A673 (cell line): ENCODE measurements around the gene ENOX1. TPM values are rescaled to one million over a fixed set of nuclear protein-coding genes. Genes with fewer than 3 reads are reported as not detected.

Experiments used
- BruUV-seq: library from RNA; stranded (reverse); fragments of 400-500 nt; replicated peaks from 2 replicates; lab custom pipeline; 2021; lab: Mats Ljungman, UMichigan
- CTCF ChIA-PET: fragments of 300-600 bp; sonication (Branson Sonifier 250); formaldehyde crosslinking; loops from one replicate; lab custom pipeline; 2022; ENCODE audit warnings: antibody characterized with exemption; lab: Charles Lee
- POLR2A ChIA-PET: fragments of 300-600 bp; sonication (Branson Sonifier 250); formaldehyde crosslinking; loops from one replicate; lab custom pipeline; 2022; ENCODE audit warnings: antibody characterized with exemption; ENCODE audit not compliant: low non-redundant PET; lab: Charles Lee
- DNase-seq: peaks from one replicate; pipeline ENCODE4 v3.0.0-alpha.2; 2015; ENCODE audit warnings: low spot score
- H3K27ac ChIP-seq: fragments of 200-600 bp; sonication (generic); 2 replicates; pipeline ENCODE4 v1.5.1; 2016; ENCODE audit warnings: mixed run types, low read depth, mild to moderate bottlenecking, mixed read lengths, antibody characterized with exemption, low read length; ENCODE audit not compliant: poor library complexity, severe bottlenecking
- H3K27me3 ChIP-seq: fragments of 200-600 bp; sonication (generic); replicated peaks from 2 replicates; pipeline ENCODE4 v1.6.1; 2017; ENCODE audit warnings: mixed run types, low read depth, mild to moderate bottlenecking, mixed read lengths, antibody characterized with exemption, low read length; ENCODE audit not compliant: insufficient read depth, poor library complexity
- H3K36me3 ChIP-seq: fragments of 200-600 bp; sonication (generic); 2 replicates; pipeline ENCODE4 v1.6.1; 2016; ENCODE audit warnings: mixed run types, mild to moderate bottlenecking, mixed read lengths, antibody characterized with exemption, low read length; ENCODE audit not compliant: insufficient read depth, poor library complexity, severe bottlenecking
- H3K4me1 ChIP-seq: fragments of 200-600 bp; sonication (generic); 2 replicates; pipeline ENCODE4 v1.6.1; 2017; ENCODE audit warnings: mixed run types, mild to moderate bottlenecking, mixed read lengths, antibody characterized with exemption, low read length; ENCODE audit not compliant: insufficient read depth, poor library complexity, severe bottlenecking
- H3K4me3 ChIP-seq: fragments of 200-600 bp; sonication (generic); 2 replicates; pipeline ENCODE4 v1.5.1; 2016; ENCODE audit warnings: low read depth, mixed run types, mild to moderate bottlenecking, mixed read lengths, low read length; ENCODE audit not compliant: poor library complexity, severe bottlenecking
- H3K9me3 ChIP-seq: fragments of 200-600 bp; sonication (generic); 2 replicates; pipeline ENCODE4 v1.6.1; 2016; ENCODE audit warnings: mixed run types, low read depth, mild to moderate bottlenecking, mixed read lengths, antibody characterized with exemption, low read length; ENCODE audit not compliant: poor library complexity, severe bottlenecking
- EZH2 ChIP-seq: fragments of 200-600 bp; sonication (generic); IDR thresholded peaks from 2 replicates; pipeline ENCODE4 v1.6.1; 2017; ENCODE audit warnings: borderline replicate concordance, low read depth, mild to moderate bottlenecking, mixed read lengths, antibody characterized with exemption, low read length; ENCODE audit not compliant: poor library complexity, severe bottlenecking
- intact Hi-C: fragments of 100-400 bp; cut with micrococcal nuclease; formaldehyde crosslinking; loops from one replicate; pipeline ENCODE4 v1.10.0; 2022; ENCODE audit not compliant: unreplicated experiment
- total RNA-seq: library from RNA; stranded (reverse); gene quantifications from 2 replicates; pipeline ENCODE4 v1.2.3, GENCODE V29; 2021
- TF ChIP-seq, protein P1 (sequence below): fragments of 300-800, 200-600 bp; sonication (generic); conservative IDR thresholded peaks from 2 replicates; pipeline ENCODE4 v1.5.1; 2017; ENCODE audit warnings: low read depth, mild to moderate bottlenecking, antibody characterized with exemption, low read length, moderate library complexity, mixed read lengths

Gene ENOX1
- total RNA-seq, 1 experiment from 2014 or later = 4.4 TPM

DNA sequence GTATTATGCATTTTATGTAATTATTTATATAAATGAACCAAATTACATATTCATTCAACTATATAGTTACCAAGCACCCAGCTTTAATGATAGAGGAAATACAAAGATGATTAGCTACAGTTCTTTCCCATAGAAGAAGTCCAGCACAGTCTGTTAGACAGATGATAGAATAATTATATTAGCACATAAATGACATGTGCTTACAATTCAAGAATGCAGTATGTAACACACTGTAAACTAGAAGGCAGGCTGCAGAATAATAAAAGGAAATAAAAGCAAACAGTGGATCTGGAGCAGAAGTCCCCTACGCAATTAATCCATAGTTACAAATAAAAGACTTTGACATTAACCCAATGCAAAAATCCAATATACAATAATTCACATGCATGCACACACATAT is 384.4 kb downstream of the ENOX1 start:
- TF ChIP-seq, protein P1, sequence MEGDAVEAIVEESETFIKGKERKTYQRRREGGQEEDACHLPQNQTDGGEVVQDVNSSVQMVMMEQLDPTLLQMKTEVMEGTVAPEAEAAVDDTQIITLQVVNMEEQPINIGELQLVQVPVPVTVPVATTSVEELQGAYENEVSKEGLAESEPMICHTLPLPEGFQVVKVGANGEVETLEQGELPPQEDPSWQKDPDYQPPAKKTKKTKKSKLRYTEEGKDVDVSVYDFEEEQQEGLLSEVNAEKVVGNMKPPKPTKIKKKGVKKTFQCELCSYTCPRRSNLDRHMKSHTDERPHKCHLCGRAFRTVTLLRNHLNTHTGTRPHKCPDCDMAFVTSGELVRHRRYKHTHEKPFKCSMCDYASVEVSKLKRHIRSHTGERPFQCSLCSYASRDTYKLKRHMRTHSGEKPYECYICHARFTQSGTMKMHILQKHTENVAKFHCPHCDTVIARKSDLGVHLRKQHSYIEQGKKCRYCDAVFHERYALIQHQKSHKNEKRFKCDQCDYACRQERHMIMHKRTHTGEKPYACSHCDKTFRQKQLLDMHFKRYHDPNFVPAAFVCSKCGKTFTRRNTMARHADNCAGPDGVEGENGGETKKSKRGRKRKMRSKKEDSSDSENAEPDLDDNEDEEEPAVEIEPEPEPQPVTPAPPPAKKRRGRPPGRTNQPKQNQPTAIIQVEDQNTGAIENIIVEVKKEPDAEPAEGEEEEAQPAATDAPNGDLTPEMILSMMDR = no peak
- no peak for TF ChIP-seq EZH2
- Histone ChIP-seq H3K36me3 (no peaks in the 10 kb centered on the region), H3K9me3 (no peaks in the 10 kb centered on the region), H3K27ac (no peak overlapping the region), H3K4me1 (peaks cover under 1% of the 10 kb centered on the region), H3K4me3 (no peak overlapping the region), H3K27me3 (no peaks in the 10 kb centered on the region)
- no TSS peak for BruUV-seq
- ChIA-PET POLR2A (no interaction called here), CTCF (no interaction called here)
- DNase-seq = no peak
- intact Hi-C loops = no loop called here

DNA sequence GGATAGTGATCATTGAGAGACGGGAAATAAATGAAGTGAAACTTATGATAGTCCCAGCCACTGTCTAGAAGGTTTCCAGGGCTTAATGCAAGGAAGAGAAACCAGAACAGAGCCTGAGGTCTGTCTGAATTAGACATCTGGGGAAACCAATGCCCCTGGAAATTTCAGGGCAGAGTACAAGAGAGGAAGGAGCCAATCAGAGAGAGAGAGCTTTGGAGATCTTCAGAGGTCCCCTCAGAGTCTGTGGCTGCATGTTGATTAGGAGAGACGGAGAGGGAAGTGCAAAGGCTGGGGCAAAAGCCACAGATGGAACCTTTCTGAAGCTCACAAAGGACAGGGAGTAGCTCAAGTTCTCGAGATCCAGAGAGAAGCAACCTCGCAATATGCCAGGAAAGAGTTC is 385.4 kb downstream of the ENOX1 start:
- Histone ChIP-seq H3K9me3 (no peaks in the 10 kb centered on the region), H3K36me3 (no peaks in the 10 kb centered on the region), H3K4me3 (no peak overlapping the region), H3K27me3 (no peaks in the 10 kb centered on the region), H3K4me1 (peaks cover 9% of the 10 kb centered on the region), H3K27ac (no peak overlapping the region)
- TF ChIP-seq EZH2 = no peak
- TF ChIP-seq, protein P1 = no peak
- CTCF ChIA-PET = no interaction called here
- POLR2A ChIA-PET = no interaction called here
- BruUV-seq = no TSS peak
- no peak for DNase-seq
- intact Hi-C loops = no loop called here

DNA sequence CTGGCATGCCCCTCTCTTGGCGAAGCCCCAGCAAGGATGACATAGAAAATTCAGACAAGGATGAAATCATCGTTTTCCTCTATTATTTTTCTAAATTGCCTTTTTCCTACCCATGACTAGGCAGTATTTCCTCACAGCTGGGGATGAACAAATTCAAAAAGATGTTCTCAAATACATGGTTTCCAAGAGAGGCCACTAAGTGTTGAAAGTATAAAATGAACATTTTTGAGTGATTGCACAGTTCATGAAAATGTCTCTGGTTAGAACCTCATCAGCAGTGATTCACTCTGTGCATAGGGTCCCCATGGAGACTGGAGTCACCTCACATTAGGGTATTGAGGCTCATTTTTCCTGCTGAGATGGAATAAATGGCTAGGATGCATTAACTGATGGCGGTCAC is 389.7 kb downstream of the ENOX1 start:
- POLR2A ChIA-PET = no interaction called here
- Histone ChIP-seq H3K27ac (no peak overlapping the region), H3K4me3 (no peak overlapping the region), H3K36me3 (no peaks in the 10 kb centered on the region), H3K9me3 (no peaks in the 10 kb centered on the region), H3K4me1 (peaks cover 9% of the 10 kb centered on the region), H3K27me3 (no peaks in the 10 kb centered on the region)
- TF ChIP-seq, protein P1 = no peak
- no peak for TF ChIP-seq EZH2
- DNase-seq = peak; percentile 72
- no TSS peak for BruUV-seq
- CTCF ChIA-PET = no interaction called here
- intact Hi-C loops = loop anchor here (10.0 kb wide), 1 partner anchor 92 kb away; no protein-coding TSS in a partner anchor
